GM21447 (cell line): ENCODE results near the gene CSTPP1.

ENCODE experiments used
- ATAC-seq: cut with Tn5 transposase; IDR thresholded peaks from one replicate; pipeline ENCODE4 v1.9.1; 2021; ENCODE audit not compliant: unreplicated experiment

The CSTPP1 gene

DNA sequence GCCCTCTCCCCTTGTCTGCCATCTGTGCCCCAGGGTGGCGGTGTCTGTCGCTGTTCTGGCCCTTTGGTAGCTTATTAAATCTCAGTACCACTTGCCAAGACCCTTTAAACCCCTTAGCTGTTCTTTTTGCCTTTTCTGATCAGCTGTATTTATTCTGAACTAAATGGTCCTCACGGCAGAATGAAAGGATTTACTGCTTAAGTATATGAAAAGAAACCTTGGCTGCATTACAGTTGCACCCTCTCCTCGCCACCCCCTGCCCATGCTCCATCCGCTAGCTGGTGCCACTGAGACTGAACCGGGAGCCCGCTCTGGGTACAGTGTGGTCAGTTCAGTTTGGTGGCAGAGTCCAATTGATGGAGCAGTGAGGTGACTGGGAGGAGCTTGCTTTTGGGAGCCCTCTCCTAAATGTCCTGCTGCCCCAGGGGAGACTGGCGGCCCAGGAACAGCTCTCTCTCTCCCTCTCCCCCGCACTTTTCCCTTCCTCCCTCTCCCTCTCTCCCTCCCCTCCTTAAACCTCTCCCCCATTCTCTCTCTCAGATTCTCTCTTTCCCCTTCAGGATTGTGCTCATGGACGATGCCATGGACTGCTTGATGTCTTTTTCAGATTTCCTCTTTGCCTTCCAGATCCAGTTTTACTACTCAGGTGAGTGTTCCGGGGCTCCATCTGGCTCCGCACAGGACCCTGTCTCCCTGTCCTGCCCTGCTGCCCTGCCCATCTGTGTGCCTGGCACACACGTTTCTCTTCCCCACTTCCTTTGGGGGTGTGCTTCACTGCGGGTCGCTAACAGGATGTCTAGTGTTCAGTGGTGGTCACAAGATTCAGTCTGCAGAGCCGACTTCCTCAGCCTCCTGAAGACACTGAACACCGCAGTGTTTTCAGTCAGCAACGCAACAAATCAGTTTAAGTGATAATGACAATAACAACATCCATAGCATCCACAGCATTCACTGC is 218.3 kb downstream of the CSTPP1 start:
- no peak for ATAC-seq

DNA sequence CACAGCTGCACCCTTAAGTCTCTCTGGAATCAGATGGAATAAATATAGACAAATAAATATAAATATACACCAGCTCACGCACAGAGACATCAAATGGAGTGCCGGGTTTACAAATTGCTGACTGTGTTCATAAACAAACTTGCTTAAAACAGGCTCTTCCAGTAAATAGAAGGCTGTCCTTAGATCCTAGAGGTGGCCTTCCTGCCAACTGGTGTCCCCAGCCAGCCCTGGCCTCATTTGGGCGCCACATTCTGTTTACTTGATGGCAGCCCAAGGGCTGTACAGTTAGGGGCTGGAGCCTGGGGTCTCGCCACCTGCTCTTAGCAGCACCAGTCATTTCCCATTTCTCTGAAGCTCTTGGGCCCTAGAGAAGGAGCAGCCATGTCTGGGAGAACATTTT is 219.3 kb downstream of the CSTPP1 start:
- ATAC-seq, result no peak

DNA sequence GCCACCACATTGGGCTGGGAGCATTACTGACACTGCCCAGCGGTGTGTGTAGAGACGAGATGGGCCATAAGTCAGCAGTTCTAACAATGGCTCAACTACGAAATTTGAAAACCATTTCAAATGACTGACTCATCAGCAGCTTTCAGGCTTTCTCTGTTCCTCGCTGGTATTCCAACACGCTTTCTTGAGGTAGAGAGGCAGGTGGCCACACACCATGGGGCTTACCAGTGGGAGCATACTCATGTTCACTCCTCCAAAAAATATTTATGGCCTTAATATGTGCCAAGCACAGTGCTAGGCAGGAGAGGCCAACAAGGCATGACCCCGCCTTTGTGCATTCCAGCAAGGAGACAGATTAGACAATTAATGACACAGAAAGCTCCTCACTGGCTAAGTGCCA is 219.8 kb downstream of the CSTPP1 start:
- ATAC-seq, result no peak

DNA sequence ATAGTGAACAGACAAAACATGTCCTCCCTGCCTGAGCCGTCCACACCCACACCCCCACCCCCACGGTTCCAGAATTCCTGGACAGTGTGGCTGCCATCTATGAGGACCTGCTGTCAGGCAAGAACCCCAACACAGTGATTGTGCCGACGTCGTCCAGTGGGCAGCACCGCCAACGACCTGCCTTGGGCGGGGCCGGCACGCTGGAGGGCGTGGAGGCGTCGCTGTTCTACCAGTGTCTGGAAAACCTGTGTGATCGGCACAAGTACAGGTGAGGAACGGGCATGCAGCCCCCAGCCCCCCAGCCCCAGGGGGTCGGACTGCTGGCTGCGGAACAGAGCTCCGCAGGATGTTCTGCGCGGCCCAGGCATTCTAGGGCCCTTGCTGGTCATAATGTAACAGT is 220.4 kb downstream of the CSTPP1 start:
- no peak for ATAC-seq

DNA sequence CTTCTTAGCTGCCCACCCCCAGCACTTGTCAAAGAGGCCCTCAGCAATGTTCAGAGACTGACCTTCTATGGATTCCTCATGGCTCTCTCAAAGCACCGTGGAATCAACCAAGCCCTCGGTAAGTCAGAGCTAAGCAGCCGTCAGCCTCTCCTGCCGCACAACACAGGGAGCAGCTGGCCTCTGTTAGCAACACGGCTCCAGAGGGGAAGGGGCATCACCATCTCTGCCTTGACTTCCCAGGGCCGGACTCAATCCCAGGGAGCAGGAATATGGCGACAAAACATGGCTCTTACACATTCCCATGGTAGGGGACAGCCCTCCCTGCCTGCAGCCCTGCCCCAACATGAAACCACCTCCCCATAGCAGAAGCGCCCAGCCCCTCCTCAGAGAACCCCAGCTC is 221.2 kb downstream of the CSTPP1 start:
- ATAC-seq, result no peak

DNA sequence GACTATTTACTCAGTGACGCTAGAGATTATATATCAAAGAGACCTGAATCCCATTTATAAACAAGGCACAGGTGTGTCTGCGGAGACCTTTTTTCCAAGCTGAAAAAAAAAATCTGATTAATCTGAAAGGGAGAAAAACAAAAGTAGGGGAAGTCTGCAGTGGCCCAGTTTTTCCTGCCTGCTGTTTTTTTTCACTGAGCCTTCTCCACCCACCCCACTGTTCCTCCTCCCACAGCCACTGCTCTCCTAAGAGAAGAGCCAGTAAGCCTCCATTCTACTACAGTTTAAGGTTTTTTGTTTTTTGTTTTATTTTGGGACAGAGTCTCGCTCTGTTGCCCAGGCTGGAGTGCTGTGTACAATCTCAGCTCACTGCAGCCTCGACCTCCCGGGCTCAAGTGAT is 221.7 kb downstream of the CSTPP1 start:
- ATAC-seq, result no peak

DNA sequence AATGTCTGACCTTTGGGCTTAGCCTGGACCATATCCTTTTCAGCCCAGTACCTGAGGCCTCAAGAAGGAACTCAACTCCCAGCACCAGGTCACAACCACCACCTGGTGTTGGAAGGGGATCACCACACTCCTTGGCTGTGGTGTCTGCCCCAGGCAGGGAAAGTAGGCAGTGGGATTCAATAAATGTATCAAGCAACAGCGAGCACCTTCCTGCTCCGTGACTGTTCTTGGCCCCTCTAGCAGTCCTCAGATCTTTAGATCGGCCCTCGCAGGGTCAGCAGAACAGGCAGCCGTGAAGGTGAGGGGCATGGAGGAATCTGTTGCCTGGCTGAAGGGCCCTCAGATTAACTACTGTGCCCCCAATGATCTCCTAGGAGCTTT is 224.2 kb downstream of the CSTPP1 start:
- ATAC-seq, result no peak

DNA sequence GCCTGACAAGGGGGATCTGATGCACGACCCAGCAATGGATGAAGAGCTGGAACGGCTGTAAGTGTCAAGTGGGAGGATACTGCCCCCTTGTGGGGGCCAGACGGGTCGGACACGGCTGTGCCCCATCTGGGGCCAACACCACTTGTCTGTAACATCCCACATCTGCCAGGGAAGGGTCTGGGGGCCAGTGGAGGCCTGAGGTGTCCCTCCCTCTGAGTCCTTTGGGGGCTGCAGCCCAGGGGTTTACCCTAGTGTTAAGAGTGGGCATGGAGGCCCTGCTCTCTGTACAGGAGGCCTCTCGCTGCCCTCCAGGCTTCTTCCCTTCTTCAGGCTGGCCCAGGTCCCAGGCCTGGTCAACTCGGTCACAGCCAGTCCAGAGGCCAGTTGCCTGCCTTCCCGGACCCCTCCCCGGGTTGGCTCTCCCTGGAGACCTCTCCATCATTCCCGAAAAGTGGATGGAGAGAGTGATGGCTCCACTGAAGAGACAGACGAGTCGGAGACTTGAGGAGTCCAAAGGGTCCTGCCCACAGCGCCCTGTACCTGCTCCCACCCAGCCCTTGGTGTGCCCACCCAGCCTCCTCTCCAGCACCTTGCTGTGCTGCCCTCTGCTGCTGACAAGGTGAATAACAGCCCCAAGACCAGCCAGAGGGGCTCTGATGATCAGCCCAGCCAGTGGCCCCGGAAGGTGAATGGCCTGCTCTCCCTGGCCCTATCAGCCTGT is 224.7 kb downstream of the CSTPP1 start:
- no peak for ATAC-seq

DNA sequence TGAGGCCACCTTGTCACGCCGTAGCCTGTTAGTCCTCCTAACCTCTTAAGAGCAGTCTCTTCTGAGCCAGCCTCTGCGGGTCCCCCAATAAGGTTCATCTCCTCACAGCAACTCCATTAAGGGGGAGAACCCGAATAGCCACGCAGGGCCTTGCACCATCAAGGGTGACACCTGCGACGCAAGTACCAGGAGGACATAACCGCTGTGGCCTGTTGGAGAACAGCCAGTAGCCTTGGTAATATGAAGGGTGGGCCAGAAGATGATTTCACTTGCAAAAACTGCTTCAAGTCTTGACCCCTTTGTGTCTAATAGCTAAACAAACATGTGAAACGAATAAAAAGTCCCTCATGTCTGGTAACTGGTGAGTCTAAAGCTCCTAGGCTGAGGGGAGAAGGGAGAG is 225.3 kb downstream of the CSTPP1 start:
- ATAC-seq, result no peak

DNA sequence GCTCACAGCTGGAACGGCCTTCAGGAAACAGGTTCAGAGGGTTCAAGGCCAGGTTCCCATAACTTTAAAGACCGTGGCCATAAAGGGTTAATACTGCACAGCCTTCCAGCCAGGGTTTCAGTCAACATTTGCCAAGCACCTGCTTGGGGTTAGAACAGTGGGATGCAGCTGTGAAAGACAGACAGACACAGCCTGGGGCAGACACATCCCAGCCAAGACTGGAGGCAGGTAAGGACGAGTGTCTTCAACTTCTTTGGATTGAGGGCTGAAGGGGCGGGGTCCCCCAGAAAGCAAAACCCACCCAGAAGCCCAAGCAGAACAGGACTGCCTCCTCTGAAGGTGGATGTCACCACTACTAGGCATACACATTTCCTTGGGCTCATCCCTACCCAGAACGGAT is 225.9 kb downstream of the CSTPP1 start:
- no peak for ATAC-seq

DNA sequence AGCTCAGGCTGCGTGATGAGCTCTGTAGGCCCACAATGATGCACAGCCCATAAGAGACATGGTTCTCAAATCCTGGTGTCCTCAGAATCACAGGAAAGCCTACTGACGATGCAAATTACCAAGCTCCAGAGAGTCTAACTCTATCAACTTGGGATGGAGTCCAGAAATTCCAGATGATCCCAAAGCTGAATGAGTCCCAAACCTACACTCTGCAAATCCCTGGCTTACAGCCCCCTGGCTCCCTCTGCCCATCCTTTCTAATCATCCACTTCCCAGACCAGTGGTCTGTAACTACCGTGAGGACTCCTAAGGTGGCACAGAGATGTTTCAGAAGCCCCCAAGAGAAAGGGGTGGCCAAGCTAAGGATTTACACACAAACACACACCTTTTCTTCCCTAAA is 226.6 kb downstream of the CSTPP1 start:
- ATAC-seq, result no peak

DNA sequence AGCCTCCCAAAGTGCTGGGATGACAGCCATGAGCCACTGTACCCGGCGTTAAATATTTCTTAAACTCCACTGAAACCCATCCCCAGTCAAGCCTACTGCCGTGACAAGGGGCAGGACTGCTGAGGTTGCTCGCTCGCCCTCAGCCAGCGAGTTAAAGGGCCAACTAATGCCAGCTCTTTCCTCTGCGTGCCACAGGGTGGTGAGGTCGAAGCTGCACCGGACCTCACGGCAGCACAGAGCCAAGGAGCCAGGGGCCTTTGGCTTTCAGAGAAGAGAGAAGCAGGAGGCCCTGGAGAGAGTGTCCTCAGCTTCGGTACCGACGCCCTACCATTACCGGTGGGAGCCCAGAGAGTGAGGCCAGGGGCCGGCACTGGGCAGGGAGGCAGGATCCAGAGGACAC is 227.3 kb downstream of the CSTPP1 start:
- ATAC-seq, result no peak

DNA sequence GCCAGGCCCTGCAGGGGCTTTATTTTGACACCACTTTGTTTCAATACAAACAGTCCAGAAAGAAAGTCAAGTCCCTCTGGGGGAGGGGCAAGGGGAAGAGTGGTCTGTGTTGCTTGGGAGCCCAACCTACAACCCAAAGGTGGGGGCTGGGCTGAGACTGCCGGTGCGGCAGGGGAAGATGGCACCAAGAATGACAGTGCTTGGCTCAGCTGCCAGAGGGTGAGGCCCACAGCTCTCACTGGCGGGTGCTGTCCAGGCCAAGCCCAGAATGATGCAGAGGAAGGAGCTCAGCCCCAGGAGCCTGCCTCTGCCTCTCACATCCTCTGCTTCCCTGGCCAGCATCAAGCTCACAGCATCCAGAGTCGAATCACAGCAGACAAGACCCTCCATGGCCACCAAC is 227.8 kb downstream of the CSTPP1 start:
- ATAC-seq, result no peak

DNA sequence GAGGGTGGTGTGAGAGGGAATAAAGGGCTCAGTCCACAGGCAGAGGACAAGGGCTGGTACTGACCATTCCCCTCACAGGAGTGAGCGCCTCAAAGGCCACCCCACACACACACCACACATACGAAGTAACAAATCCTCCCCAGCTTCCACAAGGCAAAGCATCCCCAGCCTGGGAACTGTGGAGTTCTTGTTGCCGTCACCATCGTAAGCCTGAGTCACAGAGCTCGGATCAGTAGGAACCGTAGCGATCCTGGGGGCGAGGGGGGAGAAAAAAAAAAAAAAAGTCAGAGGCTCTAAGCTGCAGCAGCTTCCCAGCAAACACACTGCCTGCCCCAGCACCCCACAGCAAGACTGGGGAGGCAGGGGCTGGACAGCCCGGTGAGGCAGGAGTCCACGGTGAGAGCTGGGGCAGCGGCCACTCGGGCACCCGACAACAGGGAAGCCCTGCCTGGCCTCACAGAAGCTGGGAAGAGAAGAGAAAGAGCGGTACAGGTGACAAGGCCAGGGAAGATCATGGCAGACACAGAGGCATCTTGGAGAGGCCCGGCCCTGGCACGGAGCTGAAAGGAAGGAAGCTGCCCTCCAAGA is 228.8 kb downstream of the CSTPP1 start:
- no peak for ATAC-seq

DNA sequence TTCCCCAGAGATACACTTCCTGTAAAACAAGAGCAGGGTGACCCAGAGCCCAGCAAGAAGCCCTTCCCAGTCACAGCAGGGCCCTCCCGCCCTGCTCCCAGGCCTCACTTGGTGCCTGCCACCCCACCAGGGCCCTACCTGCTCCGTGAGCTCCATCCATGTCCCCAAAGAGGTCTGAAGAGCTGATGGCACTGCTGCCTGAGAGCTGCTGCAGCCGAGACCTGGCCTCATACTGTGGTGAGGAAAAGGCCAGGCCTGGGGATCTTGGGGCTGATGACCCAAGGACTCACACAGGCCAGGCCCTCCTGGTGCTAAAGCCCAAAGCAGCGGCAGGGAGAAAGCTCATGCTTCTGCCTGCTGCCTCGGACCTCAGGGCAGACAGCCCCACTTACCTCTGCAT is 229.8 kb downstream of the CSTPP1 start:
- ATAC-seq, result no peak

DNA sequence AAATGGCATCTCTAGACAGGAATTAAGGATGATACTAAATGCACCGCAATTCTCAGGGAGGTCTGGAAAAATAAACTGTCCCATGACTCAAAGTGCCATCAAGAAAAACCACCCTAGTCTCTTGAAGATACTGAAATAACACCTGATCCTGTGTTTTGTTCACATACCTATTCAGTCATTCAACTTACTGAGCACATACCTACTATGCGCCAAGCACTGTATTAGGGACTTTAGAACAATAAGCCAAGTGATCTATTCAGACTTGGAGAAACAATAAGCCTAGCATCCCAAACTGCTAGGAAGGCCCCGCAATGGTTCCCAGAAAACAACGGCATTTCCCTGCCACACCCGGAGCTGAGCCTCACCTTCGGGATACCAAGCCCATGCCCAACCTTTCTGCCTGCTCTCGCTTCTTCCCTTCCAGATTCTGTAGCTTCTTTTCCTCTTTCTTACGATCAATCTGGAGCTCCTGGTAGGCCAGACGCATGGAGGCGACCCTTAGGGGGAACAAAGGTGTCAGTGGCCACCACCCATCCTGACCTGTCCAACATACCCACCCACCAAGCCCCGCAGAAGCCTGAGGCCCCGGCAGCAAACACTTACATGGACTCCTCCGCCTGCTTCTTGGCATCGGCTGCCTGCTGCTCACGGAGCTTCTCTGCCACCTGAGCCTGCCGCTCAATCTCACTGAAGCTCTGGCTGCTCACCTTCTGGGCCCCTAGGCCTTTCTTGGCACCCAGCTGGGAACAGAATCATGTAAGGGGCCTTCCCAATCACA is 234.7 kb downstream of the CSTPP1 start:
- ATAC-seq, result no peak

DNA sequence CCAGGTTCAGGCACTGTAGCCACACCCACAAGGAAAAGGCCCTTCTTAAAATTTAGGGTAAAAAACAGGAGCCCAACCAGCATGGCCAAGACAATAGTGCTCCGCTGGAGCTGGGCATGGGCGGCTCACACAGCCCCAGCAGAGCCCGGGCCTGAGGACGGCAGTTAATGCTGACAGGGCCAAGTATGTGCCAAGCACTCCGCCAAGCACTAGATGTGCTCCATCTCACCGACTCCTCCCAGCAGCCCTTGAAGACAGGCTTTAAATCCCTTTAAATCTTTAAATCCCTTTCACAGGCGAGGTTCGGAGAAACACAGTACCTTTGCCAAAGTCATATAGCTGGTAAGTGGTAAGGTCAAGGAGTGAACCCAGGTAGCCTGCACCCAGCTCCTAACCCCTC is 235.3 kb downstream of the CSTPP1 start:
- ATAC-seq, result no peak

DNA sequence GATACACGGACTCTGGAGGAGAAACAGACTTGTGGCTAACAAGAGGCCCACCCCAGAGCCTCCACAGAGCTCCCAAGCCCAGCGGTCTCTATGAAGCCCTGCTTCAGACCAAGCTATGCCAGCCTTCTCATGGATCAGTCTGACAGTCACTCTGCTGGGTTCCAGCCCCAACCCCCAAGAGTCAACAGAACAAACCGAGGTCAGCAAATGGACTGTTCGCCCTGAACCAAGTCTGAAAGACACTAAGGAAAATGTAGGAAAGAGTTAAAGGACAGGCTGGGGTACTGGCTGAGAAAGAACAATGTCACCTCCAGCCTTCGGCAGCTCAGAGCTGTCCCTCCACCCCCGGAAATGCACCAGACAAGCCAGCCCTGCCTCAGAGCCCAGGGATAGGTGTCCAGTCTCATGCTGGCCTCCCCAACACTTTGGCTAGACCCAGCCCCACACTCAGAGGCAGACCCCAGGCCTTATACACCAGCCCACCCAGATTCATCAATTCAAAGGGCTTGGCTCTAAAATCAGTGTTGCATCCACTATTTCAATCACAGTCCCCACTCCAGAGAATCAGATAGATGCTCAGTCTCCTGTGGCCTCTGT is 236.3 kb downstream of the CSTPP1 start:
- ATAC-seq, result no peak

DNA sequence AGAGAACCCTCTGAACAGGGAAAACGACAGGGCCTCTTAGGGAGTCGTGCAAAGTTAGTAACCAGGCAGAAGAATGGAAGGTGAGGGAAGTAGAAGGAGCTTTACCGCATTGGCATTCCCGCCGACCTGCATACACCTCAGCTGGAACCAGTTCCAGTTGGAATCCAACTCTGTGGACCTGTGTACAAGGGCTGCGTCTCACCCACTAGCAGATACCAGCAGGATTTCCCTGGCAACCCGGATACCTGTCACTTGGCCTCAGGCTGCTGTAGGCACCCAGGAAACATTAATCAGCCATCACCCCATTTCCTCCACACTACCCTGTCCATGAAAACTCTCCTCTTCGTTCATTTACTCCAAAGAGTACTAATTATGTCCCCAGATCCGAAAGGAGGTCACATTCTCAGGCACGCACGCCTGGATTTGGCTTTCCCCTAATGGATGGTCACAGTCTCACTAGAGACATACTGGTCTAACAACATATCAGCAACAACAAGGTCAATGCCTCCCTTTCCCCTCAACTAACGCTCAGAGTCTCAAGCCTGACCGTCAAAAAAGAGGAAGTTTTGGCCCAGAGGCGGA is 239.3 kb downstream of the CSTPP1 start:
- no peak for ATAC-seq
